Sigmoid colon (tissue), 4 donors: ENCODE results near the gene LTB.

ENCODE experiments used
- EP300 ChIP-seq, 4 donors: sonication (generic); formaldehyde crosslinking; IDR thresholded peaks; one replicate each; pipeline ENCODE4 v1.6.1; 2017; ENCODE audit warnings: antibody characterized with exemption in 4 of 4
- TF ChIP-seq, protein P1 (sequence below), 4 experiments: fragments of 450-650 bp in 3 of 4; fragments of 200-600 bp in 1 of 4; IDR thresholded peaks; one replicate each; pipeline ENCODE4 v1.5.1; 2016 to 2019; ENCODE audit warnings: antibody characterized with exemption in 4 of 4, mild to moderate bottlenecking in 3 of 4, moderate library complexity in 2 of 4

- TF ChIP-seq, protein P1, sequence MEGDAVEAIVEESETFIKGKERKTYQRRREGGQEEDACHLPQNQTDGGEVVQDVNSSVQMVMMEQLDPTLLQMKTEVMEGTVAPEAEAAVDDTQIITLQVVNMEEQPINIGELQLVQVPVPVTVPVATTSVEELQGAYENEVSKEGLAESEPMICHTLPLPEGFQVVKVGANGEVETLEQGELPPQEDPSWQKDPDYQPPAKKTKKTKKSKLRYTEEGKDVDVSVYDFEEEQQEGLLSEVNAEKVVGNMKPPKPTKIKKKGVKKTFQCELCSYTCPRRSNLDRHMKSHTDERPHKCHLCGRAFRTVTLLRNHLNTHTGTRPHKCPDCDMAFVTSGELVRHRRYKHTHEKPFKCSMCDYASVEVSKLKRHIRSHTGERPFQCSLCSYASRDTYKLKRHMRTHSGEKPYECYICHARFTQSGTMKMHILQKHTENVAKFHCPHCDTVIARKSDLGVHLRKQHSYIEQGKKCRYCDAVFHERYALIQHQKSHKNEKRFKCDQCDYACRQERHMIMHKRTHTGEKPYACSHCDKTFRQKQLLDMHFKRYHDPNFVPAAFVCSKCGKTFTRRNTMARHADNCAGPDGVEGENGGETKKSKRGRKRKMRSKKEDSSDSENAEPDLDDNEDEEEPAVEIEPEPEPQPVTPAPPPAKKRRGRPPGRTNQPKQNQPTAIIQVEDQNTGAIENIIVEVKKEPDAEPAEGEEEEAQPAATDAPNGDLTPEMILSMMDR (IDR thresholded peaks at IDR 0.05), result no peak
- no peak for TF ChIP-seq EP300 (IDR thresholded peaks at IDR 0.05)
Measured at GRCh38 chr6:31630177-31630934, 48.1 kb upstream of the LTB start.
